GM12873 (cell line): ENCODE data around the gene TNS2.

Experiments
- CTCF ChIP-seq: IDR thresholded peaks from 2 replicates; pipeline ENCODE4 v1.5.1; 2012; ENCODE audit warnings: low read depth, mild to moderate bottlenecking, moderate library complexity, low read length, control low read depth; ENCODE audit not compliant: insufficient read depth; ENCODE audit errors: missing control alignments

TNS2 gene

GRCh38 chr12:53049571-53050318 is at the start of gene TNS2:
TSS of gene TNS2 (plus strand) at chr12:53050065. CDS start at chr12:53050186, 121 bp downstream.
- no peak for TF ChIP-seq CTCF

GRCh38 chr12:53004178-53004577 is 45.7 kb upstream of the TNS2 start:
- no peak for TF ChIP-seq CTCF

- no peak for TF ChIP-seq CTCF
Measured at GRCh38 chr12:53004582-53004981, 45.3 kb upstream of the TNS2 start.

- TF ChIP-seq CTCF, result no peak
Measured at GRCh38 chr12:53005215-53005985, 44.5 kb upstream of the TNS2 start.

GRCh38 chr12:53005986-53006809 is 43.7 kb upstream of the TNS2 start, which contains the start of gene EIF4B:
TSS of gene EIF4B (plus strand) at chr12:53006456. CDS start at chr12:53006484, 28 bp downstream.
- no peak for TF ChIP-seq CTCF

GRCh38 chr12:53006810-53007309 is 43.0 kb upstream of the TNS2 start:
- TF ChIP-seq CTCF, result no peak
